IPS DF 4.7 (cell line): ENCODE data around the gene EXTL2.
"Not testable (repeated sequence)": the region's sequence is repeated elsewhere in the genome, so short reads cannot be mapped to it uniquely, and the experiment has no call there.

ENCODE experiments used
- DNase-seq: peaks from one replicate; pipeline ENCODE4 v3.0.0-alpha.2; 2013; ENCODE audit warnings: low spot score; ENCODE audit errors: extremely low read depth

EXTL2 gene

DNA sequence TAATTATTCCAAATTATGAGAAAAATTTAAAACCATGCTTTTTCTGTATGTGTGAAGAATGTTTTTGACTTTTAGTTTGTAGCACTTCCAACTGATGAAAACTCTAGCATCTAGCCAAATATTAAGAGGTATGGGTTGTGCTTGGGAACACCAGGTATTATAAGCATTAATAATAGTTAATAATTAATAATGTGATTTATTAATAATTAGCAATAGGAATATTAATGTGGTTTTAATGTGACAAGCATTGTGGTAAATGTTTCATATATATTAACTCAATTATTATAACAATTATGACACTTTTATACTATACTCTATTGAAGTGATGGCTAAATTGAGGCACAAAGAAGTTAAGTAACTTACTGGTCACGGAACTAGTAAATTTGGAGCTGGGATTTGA, 9.1 kb upstream of the EXTL2 start:
- no peak for DNase-seq

DNA sequence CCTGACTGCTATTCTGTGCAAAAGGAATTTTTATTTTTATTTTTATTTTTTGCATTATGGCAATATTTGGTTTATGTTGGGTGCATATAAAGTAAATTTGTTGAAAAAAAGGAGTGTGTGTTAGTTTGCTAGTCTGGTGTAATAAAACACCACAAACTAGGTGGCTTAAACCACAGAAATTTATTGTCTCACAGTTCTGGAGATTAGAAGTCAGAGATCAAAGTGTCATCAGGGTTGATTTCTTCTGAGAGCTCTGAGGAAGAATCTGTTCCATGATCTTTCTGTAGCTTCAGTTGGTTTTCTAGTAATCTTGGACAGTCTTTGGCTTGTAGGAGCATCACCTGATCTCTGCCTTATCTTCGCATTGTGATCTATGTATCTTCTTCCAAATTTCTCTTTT, 7.7 kb upstream of the EXTL2 start:
- no peak for DNase-seq

DNA sequence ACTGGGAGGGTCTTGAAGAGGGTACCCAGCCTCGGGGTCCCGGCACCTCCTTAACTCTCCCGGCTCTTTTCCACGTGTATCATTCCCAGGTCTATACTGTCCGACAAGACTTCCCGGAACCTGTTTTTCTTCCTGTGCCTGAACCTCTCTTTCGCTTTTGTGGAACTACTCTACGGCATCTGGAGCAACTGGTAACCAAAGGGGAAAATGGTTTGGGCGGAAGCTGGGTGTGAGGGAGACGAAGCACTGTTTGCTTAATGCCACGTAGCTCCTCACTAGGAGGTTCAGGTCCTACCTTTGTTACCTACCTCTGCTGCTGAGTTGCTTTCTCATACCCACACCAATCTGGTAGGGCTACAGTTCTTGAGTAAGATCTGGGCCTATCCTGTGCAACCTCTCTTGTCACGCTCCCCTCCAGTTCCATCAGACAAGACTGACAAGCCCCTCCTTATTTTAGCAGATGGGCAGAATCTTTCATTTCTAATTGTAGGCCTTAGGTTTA, 1.9 kb upstream of the EXTL2 start:
- DNase-seq, result no peak

DNA sequence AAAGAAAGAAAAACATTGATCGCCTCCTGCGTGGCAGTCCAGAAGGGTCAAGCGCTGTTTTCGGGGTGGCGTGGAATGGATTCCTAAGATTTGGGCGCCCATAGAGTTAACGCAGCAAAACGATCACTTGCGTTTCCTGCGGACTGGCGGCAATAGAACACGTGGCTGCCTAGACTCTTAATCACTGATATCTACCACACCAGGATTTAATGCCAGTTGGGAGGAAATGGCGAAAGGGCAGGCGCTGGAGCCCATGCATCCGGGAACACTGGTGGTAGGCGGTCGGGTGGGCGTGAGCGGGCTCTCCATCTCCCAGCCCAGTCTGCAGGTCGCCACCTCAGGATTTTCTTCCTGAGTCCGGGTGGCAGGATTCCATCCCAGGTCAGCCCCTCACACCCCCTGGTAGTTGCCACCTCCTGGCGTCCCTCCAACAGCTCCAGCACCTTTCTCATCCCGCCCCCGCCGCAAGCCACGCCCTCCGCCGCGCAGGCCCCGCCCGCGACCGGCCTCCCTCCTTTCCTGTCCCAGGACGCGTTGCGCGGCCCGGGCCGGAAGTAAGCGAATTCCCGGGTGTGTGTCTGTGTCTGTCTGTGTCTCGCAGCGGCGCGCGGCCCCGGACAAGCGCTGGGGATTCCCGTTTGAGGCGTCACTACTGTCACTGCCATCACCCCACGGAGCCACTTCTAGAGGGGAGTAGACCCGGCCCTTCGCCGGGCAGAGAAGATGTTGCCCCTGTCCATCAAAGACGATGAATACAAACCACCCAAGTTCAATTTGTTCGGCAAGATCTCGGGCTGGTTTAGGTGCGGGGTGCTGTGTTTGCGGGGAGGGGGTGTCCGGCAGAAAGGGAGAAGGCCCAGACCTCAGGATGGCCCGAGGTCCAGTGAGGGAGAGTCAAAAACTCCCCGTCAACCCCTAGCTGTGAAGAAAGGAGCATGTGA, 1.2 kb upstream of the EXTL2 start, which contains the start of gene SLC30A7:
TSS of gene SLC30A7 (plus strand) at position 551 of the 941 bp plus-strand sequence. CDS start at position 724, 173 bp downstream.
- peak; percentile 38 for DNase-seq

DNA sequence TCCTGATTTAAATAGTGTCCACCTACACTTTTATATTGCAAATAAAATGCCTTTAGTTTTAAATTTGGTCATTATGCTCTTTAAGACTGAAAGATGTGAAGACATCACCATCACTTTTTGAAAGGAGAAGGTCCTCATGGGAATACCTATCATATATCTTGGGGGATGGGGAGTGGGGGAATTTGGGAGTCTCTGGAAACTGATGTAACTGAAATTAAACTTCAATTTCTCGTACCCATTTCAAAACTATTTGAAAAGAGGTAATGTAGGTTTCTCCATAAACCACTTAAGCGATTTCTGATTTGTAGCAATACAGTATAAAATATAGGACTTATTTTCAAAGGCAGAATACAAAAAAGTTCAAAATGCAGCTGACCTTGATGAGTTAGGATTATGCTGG, 924 bp downstream of the EXTL2 start:
- DNase-seq, result no peak

DNA sequence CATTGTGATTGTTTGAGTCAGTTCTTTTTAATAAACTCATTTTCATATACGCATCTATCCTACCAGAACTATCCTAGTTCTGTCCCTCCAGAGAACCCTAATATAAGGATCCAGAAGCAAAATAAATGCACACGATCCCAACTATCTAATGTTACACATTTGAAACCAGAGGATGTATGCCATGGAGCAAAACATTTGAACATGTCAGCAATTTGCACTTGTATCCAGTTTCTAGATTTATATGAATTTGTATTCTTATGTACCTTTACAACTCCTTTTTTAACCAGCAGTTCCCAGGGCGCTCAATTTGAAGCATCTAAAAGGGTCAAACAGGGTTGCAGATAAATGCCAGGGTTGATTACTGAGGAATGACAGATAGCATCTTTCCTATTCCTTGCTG, 2.1 kb downstream of the EXTL2 start:
- DNase-seq, result no peak

DNA sequence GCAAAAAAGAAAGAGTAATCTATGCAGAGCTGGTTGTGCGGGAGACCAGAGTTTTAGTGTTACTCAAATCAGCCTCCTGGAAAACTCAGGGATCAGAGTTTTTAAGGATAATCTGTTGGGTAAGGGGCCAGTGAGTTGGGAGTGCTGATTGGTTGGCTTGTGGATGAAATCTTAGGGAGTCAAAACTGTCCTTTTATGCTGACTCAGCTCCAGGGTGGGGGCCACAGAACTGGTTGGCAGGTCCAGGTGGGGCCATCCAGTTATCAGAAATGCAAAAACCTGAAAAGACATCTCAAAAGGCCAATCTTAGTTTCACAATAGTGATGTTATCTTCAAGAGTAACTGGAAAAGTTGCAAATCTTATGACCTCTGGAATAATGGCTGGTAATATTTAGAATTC, 3.3 kb downstream of the EXTL2 start:
- no peak for DNase-seq

DNA sequence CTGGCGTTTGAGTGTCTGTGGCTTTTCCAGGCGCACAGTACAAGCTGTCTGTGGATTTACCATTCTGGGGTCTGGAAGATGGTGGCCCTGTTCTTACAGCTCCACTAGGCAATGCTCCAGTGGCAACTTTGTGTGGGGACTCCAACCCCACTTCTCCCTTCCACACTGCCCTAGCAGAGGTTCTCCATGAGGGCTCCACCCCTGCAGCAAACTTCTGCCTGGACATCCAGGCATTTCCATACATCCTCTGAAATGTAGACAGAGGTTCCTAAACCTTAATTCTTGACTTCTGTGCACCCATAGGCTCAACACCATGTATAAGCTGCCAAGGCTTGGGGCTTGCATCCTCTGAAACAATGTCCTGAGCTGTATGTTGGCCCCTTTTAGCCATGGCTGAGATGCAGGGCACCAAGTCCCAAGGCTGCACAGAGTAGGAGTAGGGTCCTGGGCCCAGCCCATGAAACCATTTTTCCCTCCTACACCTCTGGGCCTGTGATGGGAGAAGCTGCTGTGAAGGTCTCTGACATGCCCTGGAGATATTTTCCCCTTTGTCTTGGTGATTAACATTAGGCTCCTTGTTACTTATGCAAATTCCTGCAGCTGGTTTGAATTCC, 4.7 kb downstream of the EXTL2 start:
- DNase-seq, result not testable (repeated sequence)

DNA sequence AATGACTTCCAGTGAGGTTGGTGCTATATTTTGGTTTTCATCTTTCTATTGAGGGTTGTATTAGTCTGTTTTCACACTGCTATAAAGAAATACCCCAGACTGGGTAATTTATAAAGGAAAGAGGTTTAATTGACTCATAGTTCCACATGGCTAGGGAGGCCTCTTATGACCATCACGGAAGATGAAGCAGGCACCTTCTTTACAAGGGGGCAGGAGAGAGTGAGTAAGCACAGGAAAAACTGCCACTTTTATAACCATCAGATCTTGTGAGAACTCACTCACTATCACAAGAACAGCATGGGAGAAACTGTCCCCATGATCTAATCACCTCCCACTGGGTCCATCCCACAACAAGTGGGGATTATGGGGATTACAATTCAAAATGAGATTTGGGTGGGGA, 5.6 kb downstream of the EXTL2 start:
- DNase-seq, result not testable (repeated sequence)

DNA sequence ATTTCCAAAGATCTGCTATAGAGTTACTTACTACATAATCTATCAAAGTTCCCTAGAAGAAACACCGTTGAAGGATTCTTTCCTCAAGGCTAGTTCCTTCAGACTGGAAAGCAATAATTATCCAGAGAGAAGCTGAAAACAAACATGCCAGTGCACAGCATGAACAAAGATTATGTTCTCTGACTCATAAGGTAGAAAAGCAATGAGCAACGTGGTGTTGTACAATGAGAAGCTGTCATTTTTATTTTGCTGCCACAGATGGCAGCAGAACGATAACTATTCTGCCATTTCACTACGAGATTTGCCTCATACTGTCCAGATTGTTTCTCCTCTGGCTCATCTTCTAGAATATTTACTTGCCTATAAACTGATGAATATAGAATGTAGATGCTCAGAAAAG, 10.7 kb downstream of the EXTL2 start:
- DNase-seq, result no peak

DNA sequence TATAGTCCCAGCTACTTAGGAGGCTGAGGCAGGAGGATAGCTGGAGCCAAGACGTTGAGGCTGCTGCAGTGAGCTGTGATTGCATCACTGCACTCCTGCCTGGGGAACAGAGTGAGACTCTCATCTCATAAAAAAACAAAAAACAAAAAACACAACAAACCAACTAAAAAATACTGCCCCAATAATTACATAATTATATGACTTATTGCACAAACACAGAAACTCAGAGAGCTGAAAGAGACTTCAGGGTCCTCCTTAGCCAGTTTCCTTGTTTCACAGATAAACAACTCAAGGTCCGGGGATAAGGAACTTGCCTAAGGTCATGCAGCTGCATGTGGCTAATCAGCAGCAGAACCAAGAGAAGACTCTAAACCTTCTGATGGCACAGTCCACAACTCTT, 11.9 kb downstream of the EXTL2 start:
- DNase-seq, result no peak

DNA sequence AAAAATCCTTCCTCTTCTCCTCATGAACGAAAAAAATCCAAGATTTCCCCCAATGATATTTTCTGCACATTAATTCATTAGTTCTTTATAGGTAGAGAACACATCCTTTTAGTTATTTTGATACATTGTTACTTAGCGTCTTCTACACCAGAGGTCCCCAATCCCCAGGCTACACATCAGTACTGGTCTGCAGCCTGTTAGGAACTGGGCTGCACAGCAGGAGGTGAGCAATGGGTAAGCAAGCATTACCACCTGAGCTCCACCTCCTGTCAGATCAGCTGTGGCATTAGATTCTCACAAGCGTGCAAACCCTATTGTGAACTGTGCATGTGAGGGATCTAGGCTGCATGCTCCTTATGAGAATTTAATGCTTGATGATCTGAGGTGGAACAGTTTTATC, 13.0 kb downstream of the EXTL2 start:
- DNase-seq, result no peak

DNA sequence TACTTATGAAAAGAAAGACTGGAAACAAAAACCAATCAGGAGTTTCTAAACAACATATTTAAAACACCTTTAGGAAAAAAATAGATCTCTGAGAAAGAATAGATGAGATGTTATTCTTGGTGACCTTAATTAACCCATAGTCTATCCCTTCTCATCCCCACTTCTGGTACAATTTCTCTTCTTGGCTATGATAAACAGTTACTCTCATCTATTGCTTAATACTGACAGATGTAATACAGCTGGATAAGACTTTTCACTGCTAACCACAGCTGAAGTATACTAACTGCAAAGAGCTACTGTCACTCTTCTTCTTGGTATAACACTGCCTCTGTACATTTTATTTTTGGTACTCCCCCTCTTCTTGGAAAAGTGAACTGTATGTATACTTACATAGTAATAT, 15.2 kb downstream of the EXTL2 start:
- DNase-seq, result no peak

DNA sequence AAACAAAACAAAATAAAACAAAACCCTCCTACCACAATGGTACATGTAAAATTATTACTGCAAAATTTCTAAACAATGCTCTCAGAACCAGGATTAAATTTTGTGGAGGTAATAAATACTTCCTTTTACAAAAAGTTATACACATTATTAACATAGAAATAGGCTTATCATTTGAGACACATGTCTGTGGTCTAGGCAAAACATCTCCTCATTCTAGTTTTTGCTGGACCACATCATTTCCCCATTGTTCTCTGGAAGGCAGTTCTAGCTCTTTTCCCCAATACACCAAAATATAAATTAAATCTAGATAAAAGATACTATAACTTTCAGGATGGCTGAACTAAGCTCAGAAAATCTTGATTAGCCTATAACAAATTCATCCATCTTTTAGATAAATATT, 18.4 kb downstream of the EXTL2 start:
- no peak for DNase-seq

DNA sequence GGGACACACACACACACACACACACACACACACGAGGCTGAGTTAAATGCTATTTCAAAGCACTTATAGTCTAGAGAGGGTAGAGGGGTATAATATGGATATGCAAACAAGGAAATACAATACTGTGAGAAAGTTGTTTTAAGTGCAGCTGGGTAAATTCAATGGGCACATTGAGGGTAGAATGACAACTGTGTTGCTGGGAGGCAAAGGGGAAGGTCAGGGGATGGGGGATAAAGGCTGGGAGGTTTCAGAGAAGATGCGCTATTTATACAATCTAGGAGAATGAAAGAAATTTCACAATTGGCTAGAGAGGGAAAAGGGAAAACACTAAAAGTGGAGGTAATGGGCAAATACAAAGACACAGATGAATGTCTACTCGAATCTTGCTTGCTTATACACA, 19.4 kb downstream of the EXTL2 start:
- no peak for DNase-seq

DNA sequence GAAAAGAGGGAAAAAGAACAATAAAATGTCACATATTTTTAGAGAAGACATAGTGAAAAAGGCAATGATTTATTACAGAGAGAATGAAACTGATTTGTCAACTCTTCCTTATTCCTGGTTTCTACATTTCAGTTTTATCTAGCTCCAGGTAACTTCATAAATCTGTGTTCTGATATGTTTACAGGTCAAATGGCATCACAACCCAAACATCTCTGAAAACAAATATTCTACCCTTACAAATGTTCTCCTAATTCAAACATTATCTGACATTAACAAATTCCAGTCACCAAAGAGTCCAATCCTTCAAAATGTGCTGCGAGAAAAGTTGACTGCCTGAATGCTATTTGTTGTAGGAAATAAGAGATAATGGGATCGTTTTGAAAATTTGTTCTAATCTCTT, 20.2 kb downstream of the EXTL2 start:
- DNase-seq, result no peak

DNA sequence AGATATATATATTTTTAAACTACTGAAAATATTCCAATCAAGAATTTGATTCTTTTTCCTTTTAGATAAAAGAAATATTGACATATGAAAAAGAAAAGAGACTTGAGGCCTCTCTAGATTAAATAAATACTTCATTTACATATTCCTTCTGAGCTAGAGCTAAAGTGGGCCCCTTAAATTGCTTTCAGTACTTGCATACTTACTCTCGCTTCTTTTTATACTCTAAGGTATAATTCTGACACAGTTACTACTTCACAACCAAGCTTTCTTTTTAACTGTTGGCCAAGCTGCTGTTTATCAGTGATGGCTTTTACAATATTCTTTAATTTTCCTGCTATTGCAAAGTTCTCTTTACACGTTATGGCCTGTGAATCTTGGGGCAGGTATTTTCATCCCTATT, 24.6 kb downstream of the EXTL2 start:
- no peak for DNase-seq

DNA sequence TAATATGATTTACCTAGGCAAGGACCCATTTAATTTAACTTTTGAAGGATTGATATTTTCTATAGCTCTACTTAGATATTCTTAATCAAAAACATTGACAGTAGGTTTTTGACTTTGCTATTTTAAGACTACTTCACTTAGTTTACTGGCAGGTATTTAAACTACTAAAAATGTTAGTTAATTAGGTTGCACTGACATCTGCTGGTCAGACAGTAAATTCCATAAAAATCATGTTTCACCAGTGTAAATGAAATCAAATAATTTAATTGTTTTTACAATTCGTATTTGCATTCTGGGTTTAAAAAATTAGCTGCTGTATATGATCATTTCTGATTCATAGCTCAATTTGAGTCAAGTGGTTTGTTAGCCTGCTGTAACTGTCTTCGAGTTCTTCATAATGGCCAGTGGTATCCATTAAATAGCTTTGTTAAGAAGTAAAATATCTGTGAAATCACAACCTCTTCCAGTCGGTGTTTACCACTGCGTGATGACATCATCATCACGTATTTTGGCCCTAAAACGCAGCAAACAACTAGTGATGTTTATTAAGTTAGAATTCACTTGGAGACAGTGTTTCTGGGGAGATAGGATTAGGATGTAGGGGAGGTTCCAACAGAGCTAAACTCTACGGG, 26.2 kb downstream of the EXTL2 start:
- DNase-seq, result no peak

DNA sequence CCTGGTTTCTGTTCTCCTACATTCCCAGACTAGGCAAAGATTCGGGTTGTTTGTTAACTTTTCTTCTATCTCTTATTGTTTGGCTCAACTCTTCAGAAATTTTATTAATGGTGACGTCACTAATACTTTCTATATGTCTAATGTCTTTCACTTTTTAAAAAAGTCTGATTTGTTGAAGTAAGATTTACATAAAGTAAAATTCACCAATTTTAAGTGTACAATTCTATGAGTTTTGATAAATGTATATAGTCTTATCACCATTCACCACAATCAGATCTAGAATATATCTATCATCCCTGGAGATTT, 27.8 kb downstream of the EXTL2 start:
- DNase-seq, result no peak

DNA sequence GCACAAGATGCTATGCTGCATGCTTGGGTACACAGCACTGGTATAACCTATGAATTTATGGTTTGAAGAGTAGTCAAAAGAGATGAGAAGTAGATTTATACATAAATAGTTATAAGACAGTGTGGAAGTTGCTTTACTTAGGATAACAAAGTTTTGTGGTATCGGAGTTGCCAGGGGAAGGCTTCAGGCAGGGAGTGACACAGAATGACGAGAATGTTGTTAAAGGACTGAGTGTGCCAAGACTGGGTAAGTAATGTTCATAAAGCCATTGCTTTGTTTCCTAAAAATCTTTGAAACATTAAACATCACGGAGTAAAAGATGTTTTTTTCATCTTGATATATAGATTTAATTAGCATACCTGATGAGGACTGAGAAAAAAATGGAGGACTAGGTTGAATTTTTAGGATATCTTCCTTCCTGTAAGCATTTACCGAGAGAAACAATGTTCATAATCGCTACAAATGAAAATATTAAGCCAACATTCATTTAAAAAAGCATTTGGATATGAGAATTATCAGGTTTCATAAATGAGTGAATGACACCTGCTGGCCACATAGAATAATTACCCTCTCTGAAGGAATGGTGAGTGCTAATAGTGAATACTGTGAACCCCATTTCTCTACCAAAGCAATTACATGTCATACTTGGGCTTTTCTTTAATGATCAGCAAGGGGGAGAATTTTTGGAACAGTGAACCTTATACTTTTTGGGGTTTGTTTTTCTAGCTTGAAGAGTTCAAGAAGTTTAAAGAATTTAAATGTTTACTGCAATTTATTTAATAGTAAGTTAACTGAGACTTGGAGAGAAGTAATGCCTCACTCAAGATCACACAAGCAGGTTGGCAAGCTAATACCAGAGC, 28.4 kb downstream of the EXTL2 start:
- no peak for DNase-seq

DNA sequence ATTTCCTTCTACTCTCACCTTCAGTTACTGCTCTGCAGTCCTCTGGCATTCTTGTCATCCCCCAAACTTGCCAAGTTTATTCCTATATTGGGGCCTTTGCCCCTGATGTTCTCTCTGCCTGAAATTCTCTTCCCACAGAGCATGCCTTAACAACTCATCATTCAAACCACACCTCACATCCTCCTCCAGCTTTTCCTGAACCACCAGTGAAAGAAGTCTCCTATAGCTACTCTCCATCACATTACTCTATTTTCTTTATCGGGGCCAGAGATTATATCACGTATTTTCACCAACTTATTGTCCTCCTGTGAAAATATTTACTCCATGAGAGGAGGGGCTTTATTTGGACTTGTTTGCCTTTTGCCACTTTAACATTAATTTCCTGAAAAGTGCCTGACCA, 32.1 kb downstream of the EXTL2 start:
- no peak for DNase-seq
